Activated naive CD4-positive, alpha-beta T cell treated with anti-CD3 and anti-CD28 coated beads, Interleukin-2, amount 10 ng/mL, durations not matched to agents 7 days and 5 days (primary cell): ENCODE measurements around the gene CTIF.

Experiments
- CTCF ChIA-PET: fragments of 350-600 bp; sonication (Branson Sonifier 250); formaldehyde crosslinking; loops from one replicate; lab custom pipeline; 2021; ENCODE audit warnings: antibody characterized with exemption; lab: Charles Lee
- DNase-seq: peaks from one replicate; pipeline ENCODE4 v3.0.0-alpha.2; 2020
- H3K27ac Mint-ChIP-seq: one replicate; pipeline ENCODE4 v1.8.0; 2021; ENCODE audit warnings: mild to moderate bottlenecking, moderate library complexity, mixed read lengths
- H3K27me3 Mint-ChIP-seq: one replicate; pipeline ENCODE4 v1.8.0; 2021; ENCODE audit warnings: mild to moderate bottlenecking, mixed read lengths
- H3K36me3 Mint-ChIP-seq: one replicate; pipeline ENCODE4 v1.8.0; 2021; ENCODE audit warnings: mixed read lengths
- H3K4me1 Mint-ChIP-seq: one replicate; pipeline ENCODE4 v1.8.0; 2021; ENCODE audit warnings: mixed read lengths
- H3K4me3 Mint-ChIP-seq: one replicate; pipeline ENCODE4 v1.8.0; 2021; ENCODE audit warnings: mild to moderate bottlenecking, moderate library complexity, mixed read lengths
- H3K9me3 Mint-ChIP-seq: one replicate; pipeline ENCODE4 v1.8.0; 2021; ENCODE audit warnings: mixed read lengths

Gene CTIF

DNA sequence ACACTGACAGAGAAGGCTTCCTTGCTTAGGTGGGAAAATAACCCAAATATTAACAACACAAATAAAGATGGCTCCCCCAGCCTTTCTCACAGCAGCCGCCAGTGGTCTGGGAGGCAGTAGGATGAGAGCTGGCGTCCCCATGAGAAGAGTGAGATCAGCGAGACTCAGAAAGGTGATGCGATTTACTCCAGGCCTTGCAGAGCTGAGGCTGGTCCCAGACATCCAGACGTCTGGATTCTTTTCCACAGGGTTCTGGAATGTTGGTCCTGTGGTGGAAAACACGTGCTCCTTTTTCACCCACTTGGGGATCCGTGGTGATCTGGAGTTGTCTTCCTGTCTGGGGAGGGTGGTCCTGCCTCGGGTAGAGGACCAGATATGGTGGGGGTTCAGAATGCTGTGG, 190.6 kb downstream of the CTIF start:
- Mint-ChIP-seq H3K9me3 (no peaks in the 10 kb centered on the region), H3K4me1 (peaks cover 8% of the 10 kb centered on the region), H3K4me3 (no peak overlapping the region), H3K27me3 (peaks cover 20% of the 10 kb centered on the region), H3K36me3 (no peaks in the 10 kb centered on the region), H3K27ac (no peak overlapping the region)
- no peak for DNase-seq
- CTCF ChIA-PET = no interaction called here

DNA sequence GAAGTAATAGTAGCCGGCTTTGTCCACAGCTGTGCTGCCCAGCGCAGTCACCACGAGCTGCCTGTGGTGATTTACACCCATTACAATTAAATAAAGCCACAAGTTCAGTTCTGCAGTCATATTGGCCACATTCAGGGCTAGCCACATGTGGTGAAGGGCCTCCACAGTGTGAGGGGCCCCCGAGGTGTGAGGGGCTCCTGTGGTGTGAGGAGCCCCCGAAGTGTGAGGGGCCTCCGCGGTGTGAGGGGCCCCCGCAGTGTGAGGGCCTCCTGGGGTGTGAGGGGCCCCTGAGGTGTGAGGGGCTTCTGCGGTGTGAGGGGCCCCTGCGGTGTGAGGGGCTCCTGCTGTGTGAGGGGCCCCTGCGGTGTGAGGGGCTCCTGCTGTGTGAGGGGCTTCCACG, 191.2 kb downstream of the CTIF start:
- Mint-ChIP-seq H3K27me3 (peaks cover 21% of the 10 kb centered on the region), H3K4me1 (peaks cover 10% of the 10 kb centered on the region), H3K36me3 (no peaks in the 10 kb centered on the region), H3K27ac (no peak overlapping the region), H3K9me3 (no peaks in the 10 kb centered on the region), H3K4me3 (no peak overlapping the region)
- DNase-seq = no peak
- CTCF ChIA-PET = no interaction called here

GRCh38 chr18:48732767-48733424, 194.1 kb downstream of the CTIF start:
- H3K9me3 Mint-ChIP-seq = no peaks in the 10 kb centered on the region
- CTCF ChIA-PET = interaction anchor here (0.7 kb wide), 1 partner anchor 193 kb away, joined by 3 read pairs; no protein-coding TSS in a partner anchor
- no peaks in the 10 kb centered on the region for H3K36me3 Mint-ChIP-seq
- H3K27ac Mint-ChIP-seq = no peak overlapping the region
- H3K4me3 Mint-ChIP-seq = no peak overlapping the region
- DNase-seq = no peak
- peaks cover 6% of the 10 kb centered on the region for H3K4me1 Mint-ChIP-seq
- peaks cover 27% of the 10 kb centered on the region for H3K27me3 Mint-ChIP-seq

DNA sequence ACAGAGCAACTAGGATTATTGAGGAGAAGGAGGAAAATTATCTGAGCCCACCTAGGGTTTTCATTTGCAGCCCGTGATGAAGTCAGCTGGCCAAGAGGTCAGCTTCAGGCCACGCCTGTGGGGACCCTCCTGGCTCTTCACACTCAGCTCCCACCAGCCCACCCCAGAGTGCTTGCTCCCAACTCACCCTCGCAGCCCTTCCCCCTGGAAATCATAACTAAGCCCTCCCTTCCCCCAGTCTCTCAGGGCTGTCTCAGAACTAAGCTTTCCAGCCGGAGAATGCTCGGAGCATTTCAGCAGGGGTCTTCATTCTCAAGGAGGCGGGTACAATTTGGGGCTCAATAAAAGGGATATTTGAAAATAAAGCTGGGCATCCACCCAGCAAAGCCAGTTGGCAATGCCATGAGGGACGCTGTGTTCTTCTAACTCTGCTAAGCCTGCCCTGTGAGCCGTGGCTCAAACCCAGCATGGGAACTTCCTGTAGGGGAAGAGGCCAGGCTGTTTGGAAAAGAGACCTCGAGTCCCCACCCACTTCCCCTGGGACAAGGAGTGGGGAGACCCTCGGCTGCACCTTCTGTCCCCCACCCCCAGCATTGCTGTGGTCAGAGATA, 194.9 kb downstream of the CTIF start:
- no peak for DNase-seq
- peaks cover 23% of the 10 kb centered on the region for H3K27me3 Mint-ChIP-seq
- no peak overlapping the region for H3K4me3 Mint-ChIP-seq
- H3K27ac Mint-ChIP-seq = no peak overlapping the region
- CTCF ChIA-PET = no interaction called here
- no peaks in the 10 kb centered on the region for H3K36me3 Mint-ChIP-seq
- H3K4me1 Mint-ChIP-seq = peaks cover 6% of the 10 kb centered on the region
- no peaks in the 10 kb centered on the region for H3K9me3 Mint-ChIP-seq

DNA sequence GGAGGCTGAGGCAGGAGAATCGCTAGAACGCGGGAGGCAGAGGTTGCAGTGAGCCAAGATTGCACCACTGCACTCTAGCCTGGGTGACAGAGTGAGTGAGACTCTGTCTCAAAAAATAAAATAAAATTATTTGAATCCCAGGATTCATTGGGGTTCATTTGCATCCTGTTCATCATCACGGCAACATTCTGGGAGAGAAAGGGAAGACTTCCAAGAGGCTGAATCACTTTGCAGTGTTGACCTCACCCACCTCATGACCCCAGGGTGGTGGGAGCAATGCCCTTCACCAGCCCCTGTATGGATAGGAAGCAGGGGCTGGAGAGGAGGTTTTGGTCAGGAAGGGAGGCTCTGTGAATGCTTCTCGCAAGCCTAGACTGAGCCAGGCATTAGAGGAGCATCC, 195.6 kb downstream of the CTIF start:
- peaks cover 6% of the 10 kb centered on the region for H3K4me1 Mint-ChIP-seq
- peaks cover 18% of the 10 kb centered on the region for H3K27me3 Mint-ChIP-seq
- no peaks in the 10 kb centered on the region for H3K36me3 Mint-ChIP-seq

DNA sequence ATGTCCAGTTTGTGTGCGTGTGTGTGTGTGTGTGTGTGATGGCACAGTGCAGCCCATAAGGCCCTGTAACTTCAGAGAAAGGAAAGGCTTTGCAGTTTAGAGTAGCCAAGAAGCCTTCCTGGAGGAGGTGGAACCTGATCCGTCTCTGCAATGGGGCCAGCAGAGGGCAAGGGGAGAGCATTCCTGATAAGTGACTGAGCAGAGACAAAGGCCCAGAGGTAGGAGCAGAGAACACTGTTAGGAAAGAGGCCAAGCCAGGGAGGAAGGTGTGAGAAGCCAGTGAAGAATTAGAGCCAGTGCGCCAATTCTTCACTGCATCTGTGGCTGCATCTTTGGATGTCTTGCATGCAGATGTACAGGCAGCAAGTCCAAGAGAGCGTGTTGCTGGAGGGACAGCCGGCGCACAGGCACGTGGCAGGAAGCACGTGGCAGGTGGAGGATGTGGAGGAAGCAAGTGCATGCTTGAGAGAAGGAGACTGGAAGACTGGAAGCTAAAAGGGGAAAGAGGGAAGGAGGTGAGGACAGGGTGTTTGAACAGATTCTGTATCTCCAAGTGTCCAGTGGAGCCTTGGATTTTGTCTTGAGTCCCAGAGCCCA, 196.3 kb downstream of the CTIF start:
- H3K9me3 Mint-ChIP-seq = no peaks in the 10 kb centered on the region
- no peak overlapping the region for H3K4me3 Mint-ChIP-seq
- H3K36me3 Mint-ChIP-seq = no peaks in the 10 kb centered on the region
- CTCF ChIA-PET = no interaction called here
- H3K27me3 Mint-ChIP-seq = peaks cover 16% of the 10 kb centered on the region
- H3K4me1 Mint-ChIP-seq = peaks cover 6% of the 10 kb centered on the region
- DNase-seq = no peak
- H3K27ac Mint-ChIP-seq = peak overlapping the region; percentile 43

More for the DNA sequence above, 195.6 kb downstream of the CTIF start:
- DNase-seq = no peak
- H3K27ac Mint-ChIP-seq = no peak overlapping the region
- no peak overlapping the region for H3K4me3 Mint-ChIP-seq
- H3K9me3 Mint-ChIP-seq = no peaks in the 10 kb centered on the region
- CTCF ChIA-PET = no interaction called here

DNA sequence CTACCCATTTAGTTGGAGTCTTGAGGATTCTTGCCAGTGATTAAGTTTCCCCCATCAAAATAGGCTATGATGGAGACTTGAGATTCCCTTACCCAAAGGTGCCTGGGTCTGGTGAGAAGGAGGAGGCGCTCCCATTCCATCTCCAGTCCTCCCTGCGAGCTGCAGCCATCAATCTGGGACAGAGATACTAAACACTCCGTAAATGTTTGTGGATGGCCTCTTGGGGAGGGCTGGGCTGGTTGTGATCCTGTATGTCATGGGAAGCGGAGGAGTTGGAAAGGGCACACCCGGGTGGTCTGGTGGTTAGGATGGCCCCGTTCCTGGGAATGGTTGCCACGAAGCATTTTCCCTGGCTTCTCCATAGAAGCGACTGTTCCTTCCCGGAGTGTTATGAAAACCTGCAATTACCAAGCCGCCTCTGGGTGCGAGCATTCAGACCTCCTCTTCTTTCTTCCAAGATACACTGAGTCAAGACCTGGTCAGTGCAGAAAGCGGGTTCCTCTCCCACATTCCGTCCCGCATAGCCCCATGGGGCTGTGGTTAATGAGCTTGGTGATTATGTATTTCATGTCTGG, 196.9 kb downstream of the CTIF start:
- peaks cover 6% of the 10 kb centered on the region for H3K4me1 Mint-ChIP-seq
- H3K36me3 Mint-ChIP-seq = no peaks in the 10 kb centered on the region
- peaks cover 14% of the 10 kb centered on the region for H3K27me3 Mint-ChIP-seq
- DNase-seq = no peak
- H3K27ac Mint-ChIP-seq = no peak overlapping the region
- H3K4me3 Mint-ChIP-seq = no peak overlapping the region
- CTCF ChIA-PET = no interaction called here
- no peaks in the 10 kb centered on the region for H3K9me3 Mint-ChIP-seq

DNA sequence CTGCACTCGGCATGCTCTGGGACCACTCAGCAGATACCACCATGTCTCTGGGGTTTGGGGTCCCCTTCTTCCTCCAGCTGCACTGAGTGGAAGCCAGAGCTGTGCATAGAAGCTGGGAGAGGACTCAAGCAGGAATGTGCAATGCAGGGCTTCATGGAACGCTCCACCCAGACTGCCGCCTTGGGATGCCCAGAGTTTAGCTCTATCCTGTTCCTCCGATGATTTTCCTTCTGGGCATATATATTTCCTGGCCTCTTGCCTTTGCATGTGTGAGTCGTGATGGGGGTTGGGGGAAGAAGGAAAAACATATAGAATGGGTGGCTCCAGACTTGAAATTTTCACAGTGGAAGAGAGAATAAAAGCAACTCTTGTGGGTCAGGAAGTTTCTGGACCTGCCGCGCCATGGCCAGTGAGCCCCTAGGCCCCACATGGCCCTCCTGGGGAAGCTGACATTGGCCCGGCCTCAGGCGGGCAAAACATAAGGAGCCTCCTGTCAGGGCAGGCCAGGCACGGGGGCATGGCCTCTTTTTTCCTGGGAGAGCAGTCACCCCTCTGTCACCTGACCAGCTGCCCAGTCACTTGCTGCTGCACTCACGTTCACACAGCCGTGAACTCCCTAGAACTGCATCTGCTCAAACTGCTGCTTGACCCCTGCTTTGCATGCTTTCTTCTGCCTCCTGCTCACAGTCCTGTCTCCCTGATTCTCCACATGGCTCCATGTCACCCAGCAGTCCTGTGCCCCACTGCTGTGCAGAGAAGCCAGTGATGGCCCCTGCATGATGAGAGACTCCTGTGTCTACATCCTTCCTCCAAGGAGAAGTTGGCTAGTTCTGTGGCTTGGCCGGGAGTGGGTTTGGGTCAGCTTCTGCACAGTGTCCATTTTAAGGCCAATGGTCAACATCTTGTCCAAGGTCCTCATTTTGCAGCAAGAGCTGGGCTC, 197.8 kb downstream of the CTIF start:
- CTCF ChIA-PET = interaction anchor here (0.6 kb wide), 1 partner anchor 42 kb away, joined by 3 read pairs; no protein-coding TSS in a partner anchor
- Mint-ChIP-seq H3K9me3 (no peaks in the 10 kb centered on the region), H3K27ac (no peak overlapping the region), H3K4me1 (peaks cover 6% of the 10 kb centered on the region), H3K36me3 (no peaks in the 10 kb centered on the region), H3K4me3 (no peak overlapping the region), H3K27me3 (peaks cover 13% of the 10 kb centered on the region)
- DNase-seq = no peak

GRCh38 chr18:48739266-48740067, 200.6 kb downstream of the CTIF start:
- no peak overlapping the region for H3K4me3 Mint-ChIP-seq
- no peak for DNase-seq
- peaks cover 20% of the 10 kb centered on the region for H3K27me3 Mint-ChIP-seq
- H3K4me1 Mint-ChIP-seq = peaks cover 6% of the 10 kb centered on the region
- CTCF ChIA-PET = no interaction called here
- H3K27ac Mint-ChIP-seq = no peak overlapping the region
- no peaks in the 10 kb centered on the region for H3K36me3 Mint-ChIP-seq
- H3K9me3 Mint-ChIP-seq = no peaks in the 10 kb centered on the region

GRCh38 chr18:48740068-48740440, 201.2 kb downstream of the CTIF start:
- H3K9me3 Mint-ChIP-seq = no peaks in the 10 kb centered on the region
- H3K27me3 Mint-ChIP-seq = peaks cover 19% of the 10 kb centered on the region
- H3K4me3 Mint-ChIP-seq = no peak overlapping the region
- H3K27ac Mint-ChIP-seq = no peak overlapping the region
- no peaks in the 10 kb centered on the region for H3K36me3 Mint-ChIP-seq
- no peak for DNase-seq
- H3K4me1 Mint-ChIP-seq = peaks cover 4% of the 10 kb centered on the region
- CTCF ChIA-PET = no interaction called here

DNA sequence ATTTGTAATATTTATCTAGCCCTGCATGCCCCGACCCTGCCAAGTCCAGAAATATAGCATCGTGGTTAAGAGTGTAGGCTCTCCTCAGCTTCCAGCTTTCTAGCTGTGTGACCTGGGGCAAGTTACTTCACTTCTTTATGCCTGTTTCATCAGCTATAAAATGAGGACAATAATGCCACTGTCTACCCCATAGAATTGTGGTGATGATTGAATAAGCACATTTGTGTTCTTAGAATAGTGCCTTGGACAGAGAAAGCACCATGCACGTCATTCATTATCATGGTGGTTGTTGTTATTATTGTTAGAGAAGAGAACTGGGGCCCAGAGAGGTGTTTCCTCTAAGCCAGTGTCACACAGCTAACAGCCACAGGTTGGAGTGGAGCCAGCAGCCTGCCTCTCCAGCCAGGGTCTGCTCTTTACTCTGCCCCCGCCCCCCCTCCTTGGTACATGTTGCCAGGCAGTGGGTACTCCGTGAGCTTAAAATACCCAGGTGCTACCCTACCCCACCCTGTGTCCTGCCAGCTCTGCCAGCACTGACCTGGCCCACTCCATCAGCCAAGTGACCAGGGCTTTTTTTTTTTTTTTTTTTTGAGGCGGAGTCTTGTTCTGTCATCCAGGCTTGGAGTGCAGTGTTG, 202.1 kb downstream of the CTIF start:
- H3K4me3 Mint-ChIP-seq = no peak overlapping the region
- peaks cover 12% of the 10 kb centered on the region for H3K27me3 Mint-ChIP-seq
- no peaks in the 10 kb centered on the region for H3K4me1 Mint-ChIP-seq
- CTCF ChIA-PET = interaction anchor here (1.0 kb wide), 1 partner anchor 13 kb away, joined by 3 read pairs; no protein-coding TSS in a partner anchor
- no peak overlapping the region for H3K27ac Mint-ChIP-seq
- no peaks in the 10 kb centered on the region for H3K9me3 Mint-ChIP-seq
- DNase-seq = no peak
- H3K36me3 Mint-ChIP-seq = no peaks in the 10 kb centered on the region

GRCh38 chr18:48741866-48742265, 203.0 kb downstream of the CTIF start:
- Mint-ChIP-seq H3K4me3 (no peak overlapping the region), H3K36me3 (no peaks in the 10 kb centered on the region), H3K27ac (no peak overlapping the region), H3K9me3 (no peaks in the 10 kb centered on the region), H3K4me1 (no peaks in the 10 kb centered on the region), H3K27me3 (peaks cover 12% of the 10 kb centered on the region)
- DNase-seq = no peak
- CTCF ChIA-PET = no interaction called here

- no peaks in the 10 kb centered on the region for H3K36me3 Mint-ChIP-seq
- no peak overlapping the region for H3K4me3 Mint-ChIP-seq
- no peak overlapping the region for H3K27ac Mint-ChIP-seq
- no peak for DNase-seq
- H3K4me1 Mint-ChIP-seq = no peaks in the 10 kb centered on the region
- no peaks in the 10 kb centered on the region for H3K9me3 Mint-ChIP-seq
- CTCF ChIA-PET = no interaction called here
- peaks cover 12% of the 10 kb centered on the region for H3K27me3 Mint-ChIP-seq
These were observed 203.5 kb downstream of the CTIF start for GRCh38 chr18:48742304-48742703.
